ENCODE measurements around the gene JADE2.
A peak's percentile ranks its signal among the peaks of the same experiment; 100 is the strongest.
"Not testable (repeated sequence)": the region's sequence is repeated elsewhere in the genome, so short reads cannot be mapped to it uniquely, and the experiment has no call there.

Gene JADE2

GRCh38 chr5:134594336-134594735, 68.9 kb downstream of the JADE2 start:
- Histone ChIP-seq H3K4me1 (peaks cover 2% of the 10 kb centered on the region; the same call in 1 of the 2 replicates), H3K27me3 (ENCODE audit: low read depth) (no peaks in the 10 kb centered on the region), H3K9me3 (no peaks in the 10 kb centered on the region), H3K4me3 (no peak overlapping the region), H3K36me3 (replicated peaks) (no peaks in the 10 kb centered on the region)
- no peak for DNase-seq (ENCODE audit: low spot score in 2 of 2)
- in situ Hi-C loops (cut with MboI; ENCODE audit: low sequenced_read_pairs), result loop anchor here (25.0 kb wide), 1 partner anchor 407 kb away; the partner anchor contains the start of gene SKP1

- no peaks in the 10 kb centered on the region for H3K27me3 ChIP-seq (ENCODE audit: low read depth)
- no peak for DNase-seq (ENCODE audit: low spot score in 2 of 2)
- no peaks in the 10 kb centered on the region for H3K9me3 ChIP-seq
- H3K36me3 ChIP-seq (replicated peaks), result no peaks in the 10 kb centered on the region
- H3K4me3 ChIP-seq, result no peak overlapping the region
- in situ Hi-C loops (cut with MboI; ENCODE audit: low sequenced_read_pairs), result loop anchor here (25.0 kb wide), 1 partner anchor 408 kb away; the partner anchor contains the start of gene SKP1
- H3K4me1 ChIP-seq, result peaks cover 2% of the 10 kb centered on the region; the same call in 1 of the 2 replicates
Measured at GRCh38 chr5:134594797-134595457, 69.5 kb downstream of the JADE2 start.

GRCh38 chr5:134595458-134595838, 70.0 kb downstream of the JADE2 start:
- in situ Hi-C loops (cut with MboI; ENCODE audit: low sequenced_read_pairs), result loop anchor here (25.0 kb wide), 1 partner anchor 408 kb away; the partner anchor contains the start of gene SKP1

GRCh38 chr5:134599820-134600219, 74.3 kb downstream of the JADE2 start:
- in situ Hi-C loops (cut with MboI; ENCODE audit: low sequenced_read_pairs), result loop anchor here (25.0 kb wide), 1 partner anchor 413 kb away; the partner anchor contains the start of gene SKP1
- H3K9me3 ChIP-seq; DNase-seq (ENCODE audit: low spot score in 2 of 2); H3K4me1 ChIP-seq; H3K36me3 ChIP-seq (replicated peaks); H3K4me3 ChIP-seq; H3K27me3 ChIP-seq (ENCODE audit: low read depth): not testable (repeated sequence)

More at GRCh38 chr5:134595458-134595838, 70.0 kb downstream of the JADE2 start:
- Histone ChIP-seq H3K9me3 (no peaks in the 10 kb centered on the region), H3K4me3 (no peak overlapping the region), H3K4me1 (peaks cover 2% of the 10 kb centered on the region; the same call in 1 of the 2 replicates), H3K36me3 (replicated peaks) (no peaks in the 10 kb centered on the region), H3K27me3 (ENCODE audit: low read depth) (no peaks in the 10 kb centered on the region)
- no peak for DNase-seq (ENCODE audit: low spot score in 2 of 2)

GRCh38 chr5:134600600-134600999, 75.1 kb downstream of the JADE2 start:
- no peak overlapping the region for H3K4me3 ChIP-seq
- peaks cover 8% of the 10 kb centered on the region for H3K36me3 ChIP-seq (replicated peaks)
- H3K27me3 ChIP-seq (ENCODE audit: low read depth), result no peaks in the 10 kb centered on the region
- no peak for DNase-seq (ENCODE audit: low spot score in 2 of 2)
- in situ Hi-C loops (cut with MboI; ENCODE audit: low sequenced_read_pairs), result no loop called here
- H3K9me3 ChIP-seq, result no peaks in the 10 kb centered on the region
- no peaks in the 10 kb centered on the region for H3K4me1 ChIP-seq

- H3K36me3 ChIP-seq (replicated peaks), result peaks cover 22% of the 10 kb centered on the region
- no peaks in the 10 kb centered on the region for H3K27me3 ChIP-seq (ENCODE audit: low read depth)
- H3K9me3 ChIP-seq, result no peaks in the 10 kb centered on the region
- no peaks in the 10 kb centered on the region for H3K4me1 ChIP-seq
- no peak overlapping the region for H3K4me3 ChIP-seq
- in situ Hi-C loops (cut with MboI; ENCODE audit: low sequenced_read_pairs), result no loop called here
- no peak for DNase-seq (ENCODE audit: low spot score in 2 of 2)
Measured at GRCh38 chr5:134603059-134603458, 77.6 kb downstream of the JADE2 start.

GRCh38 chr5:134604908-134605307, 79.4 kb downstream of the JADE2 start:
- no peaks in the 10 kb centered on the region for H3K4me1 ChIP-seq
- no peak overlapping the region for H3K4me3 ChIP-seq
- H3K36me3 ChIP-seq (replicated peaks), result peaks cover 37% of the 10 kb centered on the region
- H3K27me3 ChIP-seq (ENCODE audit: low read depth), result no peaks in the 10 kb centered on the region
- in situ Hi-C loops (cut with MboI; ENCODE audit: low sequenced_read_pairs), result no loop called here
- no peak for DNase-seq (ENCODE audit: low spot score in 2 of 2)
- no peaks in the 10 kb centered on the region for H3K9me3 ChIP-seq

GRCh38 chr5:134606726-134607125, 81.3 kb downstream of the JADE2 start:
- DNase-seq (ENCODE audit: low spot score in 2 of 2), result no peak
- H3K4me3 ChIP-seq, result no peak overlapping the region
- no peaks in the 10 kb centered on the region for H3K4me1 ChIP-seq
- in situ Hi-C loops (cut with MboI; ENCODE audit: low sequenced_read_pairs), result no loop called here
- H3K27me3 ChIP-seq (ENCODE audit: low read depth), result no peaks in the 10 kb centered on the region
- H3K36me3 ChIP-seq (replicated peaks), result peaks cover 43% of the 10 kb centered on the region
- H3K9me3 ChIP-seq, result no peaks in the 10 kb centered on the region

- DNase-seq (ENCODE audit: low spot score in 2 of 2), result no peak
- Histone ChIP-seq H3K9me3 (no peaks in the 10 kb centered on the region), H3K27me3 (ENCODE audit: low read depth) (no peaks in the 10 kb centered on the region), H3K36me3 (replicated peaks) (peaks cover 55% of the 10 kb centered on the region), H3K4me1 (no peaks in the 10 kb centered on the region), H3K4me3 (no peak overlapping the region)
- in situ Hi-C loops (cut with MboI; ENCODE audit: low sequenced_read_pairs), result no loop called here
Measured at GRCh38 chr5:134608555-134608954, 83.1 kb downstream of the JADE2 start.

GRCh38 chr5:134609232-134609851, 83.9 kb downstream of the JADE2 start:
- in situ Hi-C loops (cut with MboI; ENCODE audit: low sequenced_read_pairs), result no loop called here
- no peak overlapping the region for H3K4me3 ChIP-seq
- H3K4me1 ChIP-seq, result no peaks in the 10 kb centered on the region
- DNase-seq (ENCODE audit: low spot score in 2 of 2), result no peak
- peaks cover 57% of the 10 kb centered on the region for H3K36me3 ChIP-seq (replicated peaks)
- H3K27me3 ChIP-seq (ENCODE audit: low read depth), result no peaks in the 10 kb centered on the region
- no peaks in the 10 kb centered on the region for H3K9me3 ChIP-seq

GRCh38 chr5:134610725-134611124, 85.3 kb downstream of the JADE2 start:
- H3K36me3 ChIP-seq (replicated peaks), result peaks cover 53% of the 10 kb centered on the region
- DNase-seq (ENCODE audit: low spot score in 2 of 2), result no peak
- no peaks in the 10 kb centered on the region for H3K9me3 ChIP-seq
- H3K4me1 ChIP-seq, result 0 out of 2 replicates have a peak, but pooled peaks cover 2% of the 10 kb centered on the region
- in situ Hi-C loops (cut with MboI; ENCODE audit: low sequenced_read_pairs), result no loop called here
- no peaks in the 10 kb centered on the region for H3K27me3 ChIP-seq (ENCODE audit: low read depth)
- H3K4me3 ChIP-seq, result no peak overlapping the region

- Histone ChIP-seq H3K4me3 (no peak overlapping the region), H3K9me3 (no peaks in the 10 kb centered on the region), H3K36me3 (replicated peaks) (peaks cover 46% of the 10 kb centered on the region), H3K4me1 (0 out of 2 replicates have a peak, but pooled peaks cover 2% of the 10 kb centered on the region), H3K27me3 (ENCODE audit: low read depth) (no peaks in the 10 kb centered on the region)
- DNase-seq (ENCODE audit: low spot score in 2 of 2), result no peak
- in situ Hi-C loops (cut with MboI; ENCODE audit: low sequenced_read_pairs), result no loop called here
Measured at GRCh38 chr5:134611515-134611914, 86.0 kb downstream of the JADE2 start.

- Histone ChIP-seq H3K9me3 (no peaks in the 10 kb centered on the region), H3K4me3 (no peak overlapping the region), H3K36me3 (replicated peaks) (peaks cover 48% of the 10 kb centered on the region), H3K27me3 (ENCODE audit: low read depth) (no peaks in the 10 kb centered on the region), H3K4me1 (0 out of 2 replicates have a peak, but pooled peaks cover 2% of the 10 kb centered on the region)
- in situ Hi-C loops (cut with MboI; ENCODE audit: low sequenced_read_pairs), result no loop called here
- DNase-seq (ENCODE audit: low spot score in 2 of 2), result peak in 1 of 2 experiments; percentile 15
Measured at GRCh38 chr5:134614450-134615085, 89.1 kb downstream of the JADE2 start.

- in situ Hi-C loops (cut with MboI; ENCODE audit: low sequenced_read_pairs), result no loop called here
- Histone ChIP-seq H3K4me3 (no peak overlapping the region), H3K4me1 (no peaks in the 10 kb centered on the region), H3K27me3 (ENCODE audit: low read depth) (no peaks in the 10 kb centered on the region), H3K36me3 (replicated peaks) (peaks cover 49% of the 10 kb centered on the region), H3K9me3 (no peaks in the 10 kb centered on the region)
- DNase-seq (ENCODE audit: low spot score in 2 of 2), result no peak
Measured at GRCh38 chr5:134620634-134621033, 95.2 kb downstream of the JADE2 start.
